Measurements from ENCODE around the gene ATMIN. TPM values are rescaled to one million over a fixed set of nuclear protein-coding genes. Genes with fewer than 3 reads are reported as not detected.

Gene ATMIN
- total and polyA plus RNA-seq, 10 of the 15 experiments (the other 5 are each of a cell fraction or from before 2014, with no cell fraction given), result 5.2 to 28.9 (median 18.3) TPM

DNA sequence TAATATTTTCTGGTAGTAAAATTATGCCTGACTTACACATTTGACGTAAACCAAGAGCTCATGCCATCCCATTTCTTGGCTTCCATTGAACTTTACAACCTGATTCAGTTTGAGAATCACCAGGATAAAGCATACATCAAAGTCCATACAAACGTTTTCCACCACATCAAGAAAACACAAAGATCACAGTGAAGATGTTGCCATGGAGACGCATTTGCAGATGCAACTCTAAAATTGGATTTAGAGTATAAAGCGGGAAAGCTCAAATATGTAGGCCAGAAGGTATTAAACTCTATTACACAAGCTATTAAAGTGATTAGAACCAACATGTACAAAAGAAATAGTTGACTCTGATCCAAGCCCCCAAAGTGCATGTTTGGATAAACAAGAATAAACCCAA, 31.0 kb downstream of the ATMIN start:
- SMC1A ChIA-PET (ENCODE audit: uncharacterized antibody, unreplicated experiment), result interaction anchor here (1.3 kb wide), 1 partner anchor 9 kb away, joined by 5 read pairs; no protein-coding TSS in a partner anchor
- POLR2A ChIA-PET, result no interaction called here
- ATAC-seq, result no peak
- in situ Hi-C loops (cut with MboI), result no loop called here
- Histone ChIP-seq H3K79me2 (ENCODE audit: control insufficient read depth, insufficient read depth, low read length) (no peaks in the 10 kb centered on the region), H2AFZ (ENCODE audit: control insufficient read depth, low read depth, low read length) (no peak overlapping the region), H3K9ac (ENCODE audit: control insufficient read depth, insufficient read depth, low read length) (no peak overlapping the region), H3K4me3 (no peak overlapping the region), H3K9me3 (replicated peaks; ENCODE audit: control insufficient read depth, insufficient read depth, low read length) (no peaks in the 10 kb centered on the region), H3K36me3 (ENCODE audit: control insufficient read depth in 2 of 2, insufficient read depth in 2 of 2, low read length in 1 of 2) (no peaks in the 10 kb centered on the region; a peak in 1 of 4 replicates), H3K27ac (ENCODE audit: control insufficient read depth, insufficient read depth) (no peak overlapping the region), H3K4me2 (ENCODE audit: control insufficient read depth, insufficient read depth) (no peak overlapping the region), H3K27me3 (replicated peaks in 1 of 2; ENCODE audit: control insufficient read depth in 2 of 2, insufficient read depth in 2 of 2, low read length in 1 of 2) (no peaks in the 10 kb centered on the region), H3K4me1 (ENCODE audit: control insufficient read depth, insufficient read depth, low read length) (no peaks in the 10 kb centered on the region), H4K20me1 (ENCODE audit: control insufficient read depth, insufficient read depth) (no peaks in the 10 kb centered on the region)
- WGBS (ENCODE audit: insufficient coverage, insufficient replicate concordance, low lambda C conversion rate, missing lambda C conversion rate), result 72% methylated on average over 4 of the region's 4 CpGs
- intact Hi-C loops (cut with micrococcal nuclease; ENCODE audit: unreplicated experiment), result no loop called here
- RAD21 ChIA-PET (ENCODE audit: unreplicated experiment), result no interaction called here
- CTCF ChIA-PET, result no interaction called here
- FAIRE-seq, result no peak
- BruUV-seq (replicated peaks), result no TSS peak
- no peak for DNase-seq (ENCODE audit: low read depth, low spot score)
- no peak for TF ChIP-seq FOXM1 (IDR thresholded peaks at IDR 0.05; ENCODE audit: low read depth, low read length)
- TF ChIP-seq ZNF274 (IDR thresholded peaks at IDR 0.05; ENCODE audit: insufficient read depth, insufficient read length), result no peak
- no peak for TF ChIP-seq CHD2 (IDR thresholded peaks at IDR 0.05; ENCODE audit: borderline replicate concordance, low read depth, low read length)
- no peak for TF ChIP-seq SMAD5 (IDR thresholded peaks at IDR 0.05; ENCODE audit: low read depth)
- no peak for TF ChIP-seq IRF4 (IDR thresholded peaks at IDR 0.05; ENCODE audit: low read depth, low read length)
- TF ChIP-seq, protein P1, sequence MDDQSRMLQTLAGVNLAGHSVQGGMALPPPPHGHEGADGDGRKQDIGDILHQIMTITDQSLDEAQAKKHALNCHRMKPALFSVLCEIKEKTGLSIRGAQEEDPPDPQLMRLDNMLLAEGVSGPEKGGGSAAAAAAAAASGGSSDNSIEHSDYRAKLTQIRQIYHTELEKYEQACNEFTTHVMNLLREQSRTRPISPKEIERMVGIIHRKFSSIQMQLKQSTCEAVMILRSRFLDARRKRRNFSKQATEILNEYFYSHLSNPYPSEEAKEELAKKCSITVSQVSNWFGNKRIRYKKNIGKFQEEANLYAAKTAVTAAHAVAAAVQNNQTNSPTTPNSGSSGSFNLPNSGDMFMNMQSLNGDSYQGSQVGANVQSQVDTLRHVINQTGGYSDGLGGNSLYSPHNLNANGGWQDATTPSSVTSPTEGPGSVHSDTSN (IDR thresholded peaks at IDR 0.05; ENCODE audit: insufficient replicate concordance, low read depth, low read length), result no peak
- TF ChIP-seq, protein P2, sequence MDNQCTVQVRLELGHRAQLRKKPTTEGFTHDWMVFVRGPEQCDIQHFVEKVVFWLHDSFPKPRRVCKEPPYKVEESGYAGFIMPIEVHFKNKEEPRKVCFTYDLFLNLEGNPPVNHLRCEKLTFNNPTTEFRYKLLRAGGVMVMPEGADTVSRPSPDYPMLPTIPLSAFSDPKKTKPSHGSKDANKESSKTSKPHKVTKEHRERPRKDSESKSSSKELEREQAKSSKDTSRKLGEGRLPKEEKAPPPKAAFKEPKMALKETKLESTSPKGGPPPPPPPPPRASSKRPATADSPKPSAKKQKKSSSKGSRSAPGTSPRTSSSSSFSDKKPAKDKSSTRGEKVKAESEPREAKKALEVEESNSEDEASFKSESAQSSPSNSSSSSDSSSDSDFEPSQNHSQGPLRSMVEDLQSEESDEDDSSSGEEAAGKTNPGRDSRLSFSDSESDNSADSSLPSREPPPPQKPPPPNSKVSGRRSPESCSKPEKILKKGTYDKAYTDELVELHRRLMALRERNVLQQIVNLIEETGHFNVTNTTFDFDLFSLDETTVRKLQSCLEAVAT (IDR thresholded peaks at IDR 0.05), result no peak
- TF ChIP-seq, protein P3, sequence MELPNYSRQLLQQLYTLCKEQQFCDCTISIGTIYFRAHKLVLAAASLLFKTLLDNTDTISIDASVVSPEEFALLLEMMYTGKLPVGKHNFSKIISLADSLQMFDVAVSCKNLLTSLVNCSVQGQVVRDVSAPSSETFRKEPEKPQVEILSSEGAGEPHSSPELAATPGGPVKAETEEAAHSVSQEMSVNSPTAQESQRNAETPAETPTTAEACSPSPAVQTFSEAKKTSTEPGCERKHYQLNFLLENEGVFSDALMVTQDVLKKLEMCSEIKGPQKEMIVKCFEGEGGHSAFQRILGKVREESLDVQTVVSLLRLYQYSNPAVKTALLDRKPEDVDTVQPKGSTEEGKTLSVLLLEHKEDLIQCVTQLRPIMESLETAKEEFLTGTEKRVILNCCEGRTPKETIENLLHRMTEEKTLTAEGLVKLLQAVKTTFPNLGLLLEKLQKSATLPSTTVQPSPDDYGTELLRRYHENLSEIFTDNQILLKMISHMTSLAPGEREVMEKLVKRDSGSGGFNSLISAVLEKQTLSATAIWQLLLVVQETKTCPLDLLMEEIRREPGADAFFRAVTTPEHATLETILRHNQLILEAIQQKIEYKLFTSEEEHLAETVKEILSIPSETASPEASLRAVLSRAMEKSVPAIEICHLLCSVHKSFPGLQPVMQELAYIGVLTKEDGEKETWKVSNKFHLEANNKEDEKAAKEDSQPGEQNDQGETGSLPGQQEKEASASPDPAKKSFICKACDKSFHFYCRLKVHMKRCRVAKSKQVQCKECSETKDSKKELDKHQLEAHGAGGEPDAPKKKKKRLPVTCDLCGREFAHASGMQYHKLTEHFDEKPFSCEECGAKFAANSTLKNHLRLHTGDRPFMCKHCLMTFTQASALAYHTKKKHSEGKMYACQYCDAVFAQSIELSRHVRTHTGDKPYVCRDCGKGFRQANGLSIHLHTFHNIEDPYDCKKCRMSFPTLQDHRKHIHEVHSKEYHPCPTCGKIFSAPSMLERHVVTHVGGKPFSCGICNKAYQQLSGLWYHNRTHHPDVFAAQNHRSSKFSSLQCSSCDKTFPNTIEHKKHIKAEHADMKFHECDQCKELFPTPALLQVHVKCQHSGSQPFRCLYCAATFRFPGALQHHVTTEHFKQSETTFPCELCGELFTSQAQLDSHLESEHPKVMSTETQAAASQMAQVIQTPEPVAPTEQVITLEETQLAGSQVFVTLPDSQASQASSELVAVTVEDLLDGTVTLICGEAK (IDR thresholded peaks at IDR 0.05; ENCODE audit: borderline replicate concordance), result no peak
- TF ChIP-seq CBX3 (IDR thresholded peaks at IDR 0.05; ENCODE audit: borderline replicate concordance, low read depth), result no peak
- no peak for TF ChIP-seq CBX5 (IDR thresholded peaks at IDR 0.05; ENCODE audit: low read depth)
- TF ChIP-seq USF2 (IDR thresholded peaks at IDR 0.05; ENCODE audit: borderline replicate concordance, low read depth, low read length), result no peak
- no peak for TF ChIP-seq NRF1 (conservative IDR thresholded peaks at IDR 0.05; ENCODE audit: low read depth, low read length)
